H1 (cell line): ENCODE results near the gene P3H2. TPM values are rescaled to one million over a fixed set of nuclear protein-coding genes. Genes with fewer than 3 reads are reported as not detected.

Experiments used
- CBX5 ChIP-seq: fragments of 300-800, 300-1000 bp; sonication (generic); IDR thresholded peaks from 2 replicates; pipeline ENCODE4 v1.7.1; 2016; ENCODE audit warnings: antibody characterized with exemption, low read length, low read depth
- CBX8 ChIP-seq: fragments of 300-800, 300-1000 bp; sonication (generic); IDR thresholded peaks from 2 replicates; pipeline ENCODE4 v1.7.1; 2016; ENCODE audit warnings: low read depth, low read length, borderline replicate concordance
- JUN ChIP-seq: IDR thresholded peaks from 2 replicates; pipeline ENCODE4 v1.6.1; 2011; ENCODE audit warnings: low read depth, mild to moderate bottlenecking, improper control_type of control experiment, low read length
- RAD21 ChIP-seq, 2 experiments: IDR thresholded peaks in 1 of 2; conservative IDR thresholded peaks in 1 of 2; 2 replicates each; pipeline ENCODE4 v1.6.1; 2011; ENCODE audit warnings: low read depth in 2 of 2, low read length in 2 of 2, improper control_type of control experiment in 1 of 2, inconsistent platforms in 1 of 2, mild to moderate bottlenecking in 1 of 2, moderate library complexity in 1 of 2
- RBBP5 ChIP-seq: IDR thresholded peaks from 2 replicates; pipeline ENCODE4 v1.7.1; 2012; ENCODE audit warnings: low read depth, mild to moderate bottlenecking, inconsistent platforms, low read length, moderate library complexity, borderline replicate concordance
- SIN3A ChIP-seq, 2 experiments: IDR thresholded peaks in 1 of 2; conservative IDR thresholded peaks in 1 of 2; 2 replicates each; pipeline ENCODE4 v1.6.1; 2011 to 2012; ENCODE audit warnings: low read length in 2 of 2, improper control_type of control experiment in 1 of 2, low read depth in 1 of 2, mild to moderate bottlenecking in 1 of 2
- polyA plus RNA-seq, 7 experiments: library from polyadenylated mRNA; depleted of rRNA in 3 of 7; stranded (reverse) in 5 of 7; unstranded in 2 of 7; fragments of >200 nt in 5 of 7; fragments of 200-250 nt in 2 of 7; gene quantifications; 1 replicate in 5 of 7; 2 replicates in 1 of 7; 4 replicates in 1 of 7; pipeline versions ENCODE4 v1.2.1 to v1.2.3, GENCODE V29; 2011 to 2013; ENCODE audit warnings: missing spikeins in 2 of 7, mixed read lengths in 2 of 7
- small RNA-seq: library from polyadenylated mRNA; stranded (forward); fragments of <200 nt; extraction: miRNeasy Mini kit (QIAGEN cat#:217004); gene quantifications from one replicate; pipeline ENCODE3, GENCODE V24; 2013; ENCODE audit not compliant: insufficient read depth
- total RNA-seq: library from RNA; stranded (reverse); fragmentation: NEBNext Ultra II Directional; extraction: Animal tissue kit (Norgen Biotek cat#: 25700); gene quantifications from 2 replicates; pipeline ENCODE4 v1.2.1, GENCODE V29; 2021

Gene P3H2
- total and polyA plus RNA-seq, 2 of the 8 experiments (the other 6 are each of a cell fraction or from before 2014, with no cell fraction given), result 40.5 to 60.4 TPM

GRCh38 chr3:189907803-189908202, 212.9 kb downstream of the P3H2 start (continued):
- TF ChIP-seq JUN (no peak), CBX5 (no peak), CBX8 (no peak), RAD21 (IDR thresholded peaks at IDR 0.05 in 1 of 2, conservative IDR thresholded peaks at IDR 0.05 in 1 of 2; ENCODE audit: low read depth in 2 of 2, low read length in 2 of 2) (no peak), SIN3A (conservative IDR thresholded peaks at IDR 0.05 in 1 of 2, IDR thresholded peaks at IDR 0.05 in 1 of 2; ENCODE audit: low read depth in 1 of 2, low read length in 2 of 2) (no peak), RBBP5 (no peak)

Small RNA genes within 50 kb of the gene (small RNA-seq; reads per million reads assigned to genes)
- not detected for gene RNU6-1109P

Other genes starting within 250 kb of the P3H2 start
- gene CLDN1, start 201.5 kb upstream of the P3H2 start, total RNA-seq, result 3.0 and 3.1 TPM in 2 replicates
- gene CLDN1, start 201.5 kb upstream of the P3H2 start, polyA plus RNA-seq (2011; rRNA removed), result 3.8 and 6.1 TPM in 2 replicates